Activated CD4-positive, alpha-beta memory T cell treated with anti-CD3 and anti-CD28 coated beads, Interleukin-2, amount 10 ng/mL, durations not matched to agents 7 days and 5 days (primary cell): ENCODE results near the gene PIAS1. TPM values are rescaled to one million over a fixed set of nuclear protein-coding genes. Genes with fewer than 3 reads are reported as not detected.
A peak's percentile ranks its signal among the peaks of the same experiment; 100 is the strongest.

ENCODE experiments used
- CTCF ChIA-PET: fragments of 350-600 bp; sonication (Branson Sonifier 250); formaldehyde crosslinking; loops from one replicate; lab custom pipeline; 2021; ENCODE audit warnings: antibody characterized with exemption, inconsistent platforms; lab: Charles Lee
- POLR2A ChIA-PET: fragments of 350-600 bp; sonication (Branson Sonifier 250); formaldehyde crosslinking; loops from one replicate; lab custom pipeline; 2021; ENCODE audit warnings: antibody characterized with exemption; lab: Charles Lee
- DNase-seq: peaks from one replicate; pipeline ENCODE4 v3.0.0-alpha.2; 2020
- H3K27ac Mint-ChIP-seq: one replicate; pipeline ENCODE4 v1.8.0; 2021; ENCODE audit warnings: mild to moderate bottlenecking, mixed read lengths
- H3K27me3 Mint-ChIP-seq: one replicate; pipeline ENCODE4 v1.8.0; 2021; ENCODE audit warnings: mixed read lengths
- H3K36me3 Mint-ChIP-seq: one replicate; pipeline ENCODE4 v1.8.0; 2021; ENCODE audit warnings: low read depth, mixed read lengths
- H3K4me1 Mint-ChIP-seq: one replicate; pipeline ENCODE4 v1.8.0; 2021; ENCODE audit warnings: mixed read lengths
- H3K4me3 Mint-ChIP-seq: one replicate; pipeline ENCODE4 v1.8.0; 2021; ENCODE audit warnings: mild to moderate bottlenecking, mixed read lengths
- H3K9me3 Mint-ChIP-seq: one replicate; pipeline ENCODE4 v1.8.0; 2021; ENCODE audit warnings: mixed read lengths
- total RNA-seq, 2 experiments: library from RNA; stranded (reverse); gene quantifications; one replicate each; pipeline ENCODE4 v1.2.3, GENCODE V29; 2021

Gene PIAS1
- total RNA-seq, 2 experiments from 2014 or later, result 39.1 to 43.4 TPM

DNA sequence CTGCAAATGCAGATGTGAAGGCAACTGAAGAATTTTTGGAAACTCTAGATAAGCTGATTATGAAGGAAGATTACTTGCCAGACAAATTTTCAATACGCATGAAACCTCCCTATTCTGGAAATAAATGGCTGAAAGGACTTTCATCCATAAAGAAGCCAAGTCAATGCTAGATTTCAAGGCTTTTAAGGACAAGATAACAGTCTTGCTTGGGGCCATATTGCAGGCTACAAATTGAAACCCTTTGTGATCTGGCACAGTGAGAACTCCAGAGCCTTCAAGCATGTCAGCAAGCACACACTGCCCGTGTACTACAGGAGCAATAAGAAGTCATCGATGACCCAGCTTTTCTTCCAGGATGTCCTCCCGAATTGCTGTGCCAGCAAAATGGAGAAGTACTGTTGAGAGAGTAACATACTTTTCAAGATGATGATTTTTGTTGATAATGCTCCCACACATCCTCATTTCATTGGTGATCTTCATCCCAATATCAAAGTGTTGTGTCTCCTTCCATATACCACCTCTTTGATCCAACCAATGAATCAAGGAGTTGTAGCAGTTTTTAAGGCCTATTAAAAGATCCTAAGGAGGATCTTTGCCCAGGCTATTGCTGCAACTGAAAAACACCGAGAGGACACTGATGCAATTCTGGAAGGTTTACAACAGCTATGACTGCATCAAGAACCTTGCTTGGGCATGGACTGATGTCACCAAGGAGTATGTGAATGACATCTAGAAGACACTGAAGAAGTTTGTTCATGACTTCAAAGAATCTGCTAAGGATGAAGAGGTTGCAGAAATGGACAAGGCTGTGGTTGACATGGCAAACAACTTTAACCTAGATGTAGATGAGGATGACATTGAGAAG, 130.7 kb downstream of the PIAS1 start:
- H3K27me3 Mint-ChIP-seq, result no peaks in the 10 kb centered on the region
- CTCF ChIA-PET, result interaction anchor here (0.9 kb wide), 1 partner anchor 26 kb away, joined by 3 read pairs; no protein-coding TSS in a partner anchor
- DNase-seq, result no peak
- POLR2A ChIA-PET, result interaction anchor here (2.9 kb wide), 1 partner anchor 130 kb away, joined by 11 read pairs; the partner anchor contains the start of gene PIAS1
- no peak overlapping the region for H3K4me3 Mint-ChIP-seq
- H3K27ac Mint-ChIP-seq, result no peak overlapping the region
- no peaks in the 10 kb centered on the region for H3K9me3 Mint-ChIP-seq
- peaks cover 6% of the 10 kb centered on the region for H3K4me1 Mint-ChIP-seq
- peaks cover 64% of the 10 kb centered on the region for H3K36me3 Mint-ChIP-seq

DNA sequence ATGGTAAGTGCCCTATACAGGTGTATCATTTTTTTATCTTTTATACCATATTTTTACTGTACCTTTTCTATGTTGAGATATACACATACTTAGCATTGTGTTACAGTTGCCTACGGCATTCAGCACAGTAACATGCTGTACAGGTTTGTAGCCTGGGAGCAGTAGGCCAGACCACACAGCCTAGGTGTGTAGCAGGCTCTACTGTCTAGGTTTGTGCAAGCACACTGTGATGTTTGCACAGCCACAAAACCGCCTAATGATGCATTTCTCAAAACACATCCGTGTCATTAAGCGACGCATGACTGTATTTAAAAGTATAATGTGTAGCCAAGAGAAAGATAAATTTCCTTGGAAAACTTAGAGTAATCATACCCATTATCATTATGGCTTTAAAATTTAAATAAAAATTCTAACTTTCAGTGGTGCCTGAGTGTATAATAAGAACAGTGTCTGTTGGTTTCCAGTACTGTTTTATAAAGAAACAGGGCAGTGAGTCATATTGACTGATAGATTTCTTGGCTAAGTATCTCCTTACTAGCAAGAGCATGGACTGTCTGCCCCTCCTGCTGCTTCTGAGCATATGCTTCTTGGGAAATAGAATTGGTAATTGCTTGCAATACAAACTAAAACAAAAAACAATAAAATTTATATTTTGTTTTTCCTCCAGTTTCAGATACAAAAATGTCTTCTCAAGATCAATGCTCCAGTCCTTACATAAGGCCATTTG, 132.7 kb downstream of the PIAS1 start:
- no peaks in the 10 kb centered on the region for H3K9me3 Mint-ChIP-seq
- ChIA-PET CTCF (no interaction called here), POLR2A (no interaction called here)
- peaks cover 62% of the 10 kb centered on the region for H3K36me3 Mint-ChIP-seq
- H3K27ac Mint-ChIP-seq, result no peak overlapping the region
- peaks cover 9% of the 10 kb centered on the region for H3K4me1 Mint-ChIP-seq
- no peak overlapping the region for H3K4me3 Mint-ChIP-seq
- DNase-seq, result no peak
- H3K27me3 Mint-ChIP-seq, result no peaks in the 10 kb centered on the region

DNA sequence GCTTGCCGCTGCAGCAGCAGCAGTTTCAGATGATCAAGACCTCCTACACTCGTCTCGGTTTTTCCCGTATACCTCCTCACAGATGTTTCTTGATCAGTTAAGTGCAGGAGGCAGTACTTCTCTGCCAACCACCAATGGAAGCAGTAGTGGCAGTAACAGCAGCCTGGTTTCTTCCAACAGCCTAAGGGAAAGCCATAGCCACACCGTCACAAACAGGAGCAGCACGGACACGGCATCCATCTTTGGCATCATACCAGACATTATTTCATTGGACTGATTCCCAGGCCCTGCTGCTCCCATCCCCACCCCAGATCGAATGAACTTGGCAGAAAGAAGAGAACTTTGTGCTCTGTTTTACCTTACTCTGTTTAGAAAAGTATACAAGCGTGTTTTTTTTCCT, 133.4 kb downstream of the PIAS1 start:
- Mint-ChIP-seq H3K27ac (no peak overlapping the region), H3K36me3 (peaks cover 68% of the 10 kb centered on the region), H3K27me3 (no peaks in the 10 kb centered on the region), H3K4me1 (peaks cover 9% of the 10 kb centered on the region), H3K9me3 (no peaks in the 10 kb centered on the region), H3K4me3 (no peak overlapping the region)
- no peak for DNase-seq
- CTCF ChIA-PET, result no interaction called here
- POLR2A ChIA-PET, result no interaction called here

DNA sequence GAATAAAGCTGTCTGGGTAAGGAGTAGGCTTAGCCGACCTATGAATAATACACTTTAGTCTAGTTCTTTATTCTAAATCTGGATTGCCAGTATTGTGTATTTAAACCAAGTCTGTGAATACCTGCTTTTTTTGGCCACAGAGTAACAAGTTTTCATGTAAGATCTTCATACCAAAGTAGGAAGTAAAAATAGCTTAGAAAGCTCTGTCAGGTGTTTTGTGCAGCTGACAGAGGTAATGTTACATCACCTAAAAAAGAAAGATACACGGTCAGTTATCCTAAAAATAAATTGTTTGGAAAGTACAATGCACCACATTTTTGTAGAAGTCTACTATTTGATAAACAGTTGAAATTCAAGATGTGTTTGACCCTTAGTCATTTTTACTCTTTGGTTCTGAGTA, 134.5 kb downstream of the PIAS1 start:
- peaks cover 9% of the 10 kb centered on the region for H3K4me1 Mint-ChIP-seq
- H3K27me3 Mint-ChIP-seq, result no peaks in the 10 kb centered on the region
- H3K36me3 Mint-ChIP-seq, result peaks cover 67% of the 10 kb centered on the region
- DNase-seq, result no peak
- CTCF ChIA-PET, result no interaction called here
- POLR2A ChIA-PET, result no interaction called here
- no peak overlapping the region for H3K4me3 Mint-ChIP-seq
- H3K9me3 Mint-ChIP-seq, result no peaks in the 10 kb centered on the region
- H3K27ac Mint-ChIP-seq, result no peak overlapping the region

DNA sequence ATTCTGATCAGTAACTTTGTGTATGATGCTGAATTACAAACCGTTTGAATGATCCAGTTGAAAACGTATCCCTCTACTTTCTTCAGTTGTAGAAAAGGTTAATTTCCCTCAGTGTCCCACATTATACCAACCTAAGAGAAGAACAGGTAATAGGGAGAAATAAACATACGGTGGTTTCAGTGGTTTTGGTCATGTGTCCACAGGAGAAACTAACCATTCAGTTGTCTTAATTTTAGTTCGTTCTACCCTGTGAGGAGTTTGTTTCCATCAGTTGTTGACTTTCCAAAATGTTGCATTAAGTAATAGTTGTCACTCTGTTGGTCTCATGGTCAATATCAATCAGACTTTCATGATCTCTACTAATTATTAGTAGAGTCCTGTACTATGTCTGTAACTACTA, 135.9 kb downstream of the PIAS1 start:
- POLR2A ChIA-PET, result interaction anchor here (1.1 kb wide), 1 partner anchor 136 kb away, joined by 3 read pairs; the partner anchor contains the start of gene PIAS1
- H3K4me3 Mint-ChIP-seq, result no peak overlapping the region
- H3K36me3 Mint-ChIP-seq, result peaks cover 63% of the 10 kb centered on the region
- CTCF ChIA-PET, result no interaction called here
- DNase-seq, result no peak
- peaks cover 3% of the 10 kb centered on the region for H3K4me1 Mint-ChIP-seq
- H3K27me3 Mint-ChIP-seq, result no peaks in the 10 kb centered on the region
- no peaks in the 10 kb centered on the region for H3K9me3 Mint-ChIP-seq
- no peak overlapping the region for H3K27ac Mint-ChIP-seq

DNA sequence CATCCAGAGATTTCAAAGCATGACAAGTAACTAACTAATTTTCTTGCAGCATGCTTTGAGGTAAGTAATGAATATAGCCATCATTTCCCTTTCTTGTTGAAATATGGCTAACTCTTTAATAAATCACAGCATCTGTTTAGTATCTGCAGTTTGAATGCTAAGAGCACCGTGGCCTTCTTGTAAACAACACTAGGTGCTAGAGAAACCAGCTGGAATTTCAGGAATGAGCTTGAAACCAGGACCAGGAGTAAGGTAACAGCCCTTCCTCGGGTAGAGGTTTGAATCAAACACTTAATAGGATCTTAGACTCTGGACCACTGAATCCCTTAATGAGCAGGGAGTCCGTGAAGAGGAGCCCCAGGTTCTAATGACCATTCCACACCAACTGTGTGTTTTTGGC, 137.4 kb downstream of the PIAS1 start:
- H3K27ac Mint-ChIP-seq, result no peak overlapping the region
- CTCF ChIA-PET, result interaction anchor here (1.7 kb wide), 1 partner anchor 10 kb away, joined by 4 read pairs; no protein-coding TSS in a partner anchor

DNA sequence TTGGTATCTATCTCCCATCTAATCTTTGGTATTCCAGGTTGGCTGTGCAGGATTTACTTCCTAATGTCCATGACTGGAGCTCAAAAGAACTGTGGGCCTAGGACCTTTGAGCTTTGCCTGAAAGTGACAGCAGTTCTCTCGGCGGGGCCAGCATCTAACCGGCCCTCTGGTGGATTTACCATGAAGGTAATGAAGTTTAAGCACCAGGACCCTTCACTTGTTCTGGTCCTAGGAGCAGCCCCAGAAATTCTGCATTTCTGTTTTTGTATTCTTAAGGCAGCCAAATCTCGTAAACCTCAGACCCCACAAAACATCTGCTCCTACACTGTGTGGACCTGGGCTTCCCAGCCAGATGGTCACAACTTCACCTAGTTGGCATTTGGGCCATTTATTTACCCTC, 138.0 kb downstream of the PIAS1 start:
- peaks cover 3% of the 10 kb centered on the region for H3K4me1 Mint-ChIP-seq
- no peak for DNase-seq
- no peak overlapping the region for H3K27ac Mint-ChIP-seq
- H3K4me3 Mint-ChIP-seq, result no peak overlapping the region
- ChIA-PET CTCF (interaction anchor here (1.7 kb wide), 1 partner anchor 10 kb away, joined by 4 read pairs; no protein-coding TSS in a partner anchor), POLR2A (no interaction called here)
- no peaks in the 10 kb centered on the region for H3K9me3 Mint-ChIP-seq
- H3K27me3 Mint-ChIP-seq, result no peaks in the 10 kb centered on the region
- H3K36me3 Mint-ChIP-seq, result peaks cover 59% of the 10 kb centered on the region

More for the DNA sequence above, 137.4 kb downstream of the PIAS1 start:
- Mint-ChIP-seq H3K4me3 (no peak overlapping the region), H3K4me1 (peaks cover 3% of the 10 kb centered on the region), H3K36me3 (peaks cover 59% of the 10 kb centered on the region), H3K27me3 (no peaks in the 10 kb centered on the region), H3K9me3 (no peaks in the 10 kb centered on the region)
- POLR2A ChIA-PET, result no interaction called here
- no peak for DNase-seq

DNA sequence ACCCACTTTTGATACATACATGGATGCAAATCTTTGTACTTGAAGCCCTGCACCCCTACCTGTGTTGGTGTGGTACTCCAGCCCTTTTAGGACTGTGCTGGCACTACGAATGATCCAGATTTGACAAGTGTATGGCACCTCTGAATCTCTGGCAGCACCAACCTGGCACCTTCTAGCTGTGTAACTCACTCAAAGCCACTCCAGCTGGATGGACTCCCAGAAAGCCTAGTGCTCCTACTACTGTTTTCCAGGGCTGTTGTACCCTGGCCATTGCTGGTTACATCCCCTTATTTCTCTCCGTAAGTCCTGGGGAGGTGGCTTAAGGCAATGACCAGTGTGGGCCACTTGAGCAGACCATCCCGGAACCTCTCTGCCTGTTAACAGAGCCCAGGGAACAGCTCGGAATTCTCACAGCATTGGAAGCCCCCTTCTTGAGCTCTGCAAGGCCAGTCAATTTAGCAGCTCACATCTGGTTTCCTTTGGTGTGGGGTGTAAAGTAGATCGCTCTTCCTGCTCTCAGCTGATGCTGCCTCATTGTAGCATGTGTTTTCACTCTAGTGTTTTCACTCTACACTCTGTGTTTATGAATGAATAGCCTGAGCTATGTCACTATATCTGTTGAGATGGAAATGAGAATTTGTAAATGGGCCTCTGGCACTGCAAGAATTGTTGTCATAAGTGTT, 138.8 kb downstream of the PIAS1 start:
- Mint-ChIP-seq H3K36me3 (peaks cover 56% of the 10 kb centered on the region), H3K27me3 (no peaks in the 10 kb centered on the region), H3K27ac (no peak overlapping the region), H3K4me1 (peaks cover 3% of the 10 kb centered on the region), H3K9me3 (no peaks in the 10 kb centered on the region), H3K4me3 (no peak overlapping the region)
- CTCF ChIA-PET, result interaction anchor here (1.7 kb wide), 1 partner anchor 11 kb away, joined by 4 read pairs; no protein-coding TSS in a partner anchor
- POLR2A ChIA-PET, result interaction anchor here (1.1 kb wide), 1 partner anchor 13 kb away, joined by 3 read pairs; no protein-coding TSS in a partner anchor
- DNase-seq, result no peak

DNA sequence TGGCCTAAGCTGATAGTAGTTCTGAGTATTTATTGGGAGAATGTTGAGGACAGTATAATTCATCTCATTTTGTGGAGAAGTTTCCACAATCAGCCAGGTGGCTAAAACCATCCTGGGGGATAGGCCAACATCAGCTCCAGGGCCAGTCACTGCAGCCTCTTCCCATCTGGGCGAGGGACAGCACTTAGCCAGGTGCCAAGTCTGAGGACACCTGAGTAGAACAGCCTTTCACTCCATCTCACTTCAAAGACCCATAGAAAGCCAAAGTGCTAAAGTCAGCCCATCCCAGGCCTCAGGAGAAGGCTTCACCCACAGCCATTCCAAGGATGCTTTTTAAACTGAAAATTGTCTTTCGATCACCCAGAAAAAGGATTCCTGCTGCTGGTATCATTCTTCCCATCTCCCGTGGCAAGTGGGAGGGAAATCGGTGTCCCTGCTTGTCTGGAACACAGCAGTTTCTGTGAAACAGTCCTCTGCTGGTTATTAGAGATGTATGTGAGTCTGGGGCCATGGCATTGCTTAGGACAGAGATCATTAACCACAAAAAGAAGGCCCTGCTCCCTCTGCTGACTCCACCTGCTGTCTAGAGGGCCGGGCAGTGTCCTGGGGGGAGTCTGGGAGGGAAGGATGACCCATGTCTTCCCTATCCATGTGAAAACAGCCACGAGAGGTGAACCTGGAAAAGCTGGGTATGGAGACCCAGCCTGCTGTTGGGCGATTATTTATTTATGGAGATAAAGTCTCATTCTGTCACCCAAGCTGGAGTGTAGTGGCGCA, 141.4 kb downstream of the PIAS1 start:
- Mint-ChIP-seq H3K27me3 (no peaks in the 10 kb centered on the region), H3K4me1 (no peaks in the 10 kb centered on the region), H3K36me3 (peaks cover 33% of the 10 kb centered on the region), H3K27ac (peak overlapping the region; percentile 22), H3K9me3 (no peaks in the 10 kb centered on the region), H3K4me3 (no peak overlapping the region)
- DNase-seq, result no peak
- POLR2A ChIA-PET, result interaction anchor here (0.7 to 1.4 kb wide), 3 partner anchors 10 to 332 kb away, joined by 3 to 5 read pairs (median 3); partner anchors contain the start of gene CALML4
- CTCF ChIA-PET, result interaction anchor here (0.7 kb wide), 1 partner anchor 14 kb away, joined by 3 read pairs; no protein-coding TSS in a partner anchor

DNA sequence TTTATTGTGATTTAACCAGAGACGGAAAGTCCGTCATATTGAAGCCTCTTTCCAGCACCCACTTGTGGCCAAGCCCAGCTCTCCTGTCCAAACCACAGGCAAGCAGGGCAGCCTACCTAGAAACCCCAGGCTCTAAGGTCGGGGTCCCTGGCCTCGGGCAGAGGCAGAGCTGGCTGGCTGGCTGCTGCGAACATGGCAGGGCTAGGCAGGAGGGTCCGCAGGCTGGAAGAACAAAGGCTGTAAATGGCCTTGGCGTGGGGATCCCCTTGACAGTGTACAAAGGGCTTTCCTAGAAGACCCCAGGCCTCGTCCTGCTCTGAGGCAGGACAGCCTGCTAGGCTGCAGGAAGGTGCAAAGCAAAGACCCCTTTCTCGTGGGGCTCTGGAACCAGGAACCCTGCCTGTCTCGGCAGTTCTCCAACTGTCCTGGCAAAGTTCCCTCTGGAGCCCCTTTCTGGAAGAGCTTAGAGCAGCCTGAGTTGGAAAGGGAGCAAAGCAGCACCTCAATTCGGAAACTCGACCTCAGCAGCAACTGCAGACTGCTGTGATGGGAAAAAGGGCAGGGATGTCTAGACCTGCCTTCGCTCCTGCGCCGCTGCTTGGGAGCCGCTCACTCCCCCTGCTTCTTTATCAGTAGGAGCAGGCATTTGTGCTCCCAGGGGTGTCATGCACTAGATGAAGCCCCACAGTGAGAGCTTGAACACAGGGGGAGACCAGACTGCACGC, 142.5 kb downstream of the PIAS1 start:
- H3K27me3 Mint-ChIP-seq, result no peaks in the 10 kb centered on the region
- no peak overlapping the region for H3K27ac Mint-ChIP-seq
- no peak for DNase-seq
- ChIA-PET CTCF (no interaction called here), POLR2A (interaction anchor here (0.9 to 1.9 kb wide), 4 partner anchors 9 to 333 kb away, joined by 3 to 4 read pairs (median 4); partner anchors contain the start of gene CALML4)
- peaks cover 30% of the 10 kb centered on the region for H3K36me3 Mint-ChIP-seq
- no peaks in the 10 kb centered on the region for H3K4me1 Mint-ChIP-seq
- no peaks in the 10 kb centered on the region for H3K9me3 Mint-ChIP-seq
- H3K4me3 Mint-ChIP-seq, result no peak overlapping the region

DNA sequence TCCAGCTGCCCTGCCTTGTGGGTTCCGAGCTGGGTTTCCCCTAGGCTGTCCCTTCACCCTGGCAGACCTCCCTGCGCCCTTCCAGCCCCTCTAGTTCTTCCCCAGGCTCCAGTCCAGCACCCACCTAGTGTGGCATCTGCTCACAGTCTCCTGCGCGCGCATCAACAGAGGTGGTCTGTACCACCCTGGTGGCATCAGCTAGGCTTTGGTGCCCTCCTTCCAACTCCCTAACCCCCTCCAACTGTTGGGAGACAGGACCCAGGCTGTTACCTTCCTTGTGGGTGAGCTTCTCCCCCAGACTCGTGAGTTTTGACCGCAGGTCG, 143.0 kb downstream of the PIAS1 start:
- H3K4me3 Mint-ChIP-seq, result no peak overlapping the region
- H3K9me3 Mint-ChIP-seq, result no peaks in the 10 kb centered on the region
- peaks cover 28% of the 10 kb centered on the region for H3K36me3 Mint-ChIP-seq
- CTCF ChIA-PET, result no interaction called here
- H3K27ac Mint-ChIP-seq, result no peak overlapping the region
- no peaks in the 10 kb centered on the region for H3K27me3 Mint-ChIP-seq
- no peak for DNase-seq
- H3K4me1 Mint-ChIP-seq, result peaks cover 1% of the 10 kb centered on the region
- POLR2A ChIA-PET, result interaction anchor here (0.8 to 1.9 kb wide), 3 partner anchors 9 to 50 kb away, joined by 3 to 4 read pairs (median 4); no protein-coding TSS in a partner anchor
